Stimulated activated naive B cell treated with anti-CD40 and anti-IgM and Interleukin-4, amounts not matched to agents 10 μg/mL and 1 μg/mL and 100 μg/mL, for 72 hours (primary cell): ENCODE data around the gene CCDC63.

Experiments used
- ATAC-seq, 2 donors: fragments of 150-1000 bp; cut with Tn5 transposase; replicated peaks; 2 replicates each; pipeline ENCODE4 v1.10.0; 2021; ENCODE audit warnings: moderate library complexity in 1 of 2
- DNase-seq: peaks from one replicate; pipeline ENCODE4 v3.0.0; 2021
- H3K27ac Mint-ChIP-seq: one replicate; pipeline ENCODE4 v1.8.0; 2022; ENCODE audit warnings: mild to moderate bottlenecking, mixed read lengths
- H3K27me3 Mint-ChIP-seq, 2 donors: one replicate each; pipeline ENCODE4 v1.8.0; 2022; ENCODE audit warnings: mixed read lengths in 2 of 2
- H3K36me3 Mint-ChIP-seq, 2 donors: one replicate each; pipeline ENCODE4 v1.8.0; 2022; ENCODE audit warnings: mixed read lengths in 2 of 2, mild to moderate bottlenecking in 1 of 2
- H3K4me1 Mint-ChIP-seq, 2 donors: one replicate each; pipeline ENCODE4 v1.8.0; 2022; ENCODE audit warnings: mixed read lengths in 2 of 2, mild to moderate bottlenecking in 1 of 2
- H3K4me3 Mint-ChIP-seq, 2 donors: one replicate each; pipeline ENCODE4 v1.8.0; 2022; ENCODE audit warnings: mild to moderate bottlenecking in 2 of 2, mixed read lengths in 2 of 2, moderate library complexity in 1 of 2
- H3K9me3 Mint-ChIP-seq, 2 donors: one replicate each; pipeline ENCODE4 v1.8.0; 2022; ENCODE audit warnings: mixed read lengths in 2 of 2, mild to moderate bottlenecking in 1 of 2

The CCDC63 gene

GRCh38 chr12:110846615-110847566 is at the start of gene CCDC63:
Gene CCDC63, plus strand, starts transcription at chr12:110846987. Its CDS starts 5,968 bp downstream, at chr12:110852955.
- no peaks in the 10 kb centered on the region for H3K36me3 Mint-ChIP-seq
- peaks cover 12 to 28% of the 10 kb centered on the region in 2 donors for H3K27me3 Mint-ChIP-seq
- peak; percentile 11 for DNase-seq
- peaks cover 11 to 24% of the 10 kb centered on the region in 2 donors for H3K4me1 Mint-ChIP-seq
- ATAC-seq: peak; percentile 86 to 87
- peaks cover 0 to 2% of the 10 kb centered on the region in 2 donors for H3K9me3 Mint-ChIP-seq
- H3K27ac Mint-ChIP-seq: peak within 1 kb of the TSS; percentile 76
- H3K4me3 Mint-ChIP-seq: peak within 1 kb of the TSS; percentile 82 to 88

- Mint-ChIP-seq H3K27me3 (peaks cover 6 to 9% of the 10 kb centered on the region in 2 donors), H3K4me1 (no peaks in the 10 kb centered on the region), H3K9me3 (peaks cover 15 to 17% of the 10 kb centered on the region in 2 donors), H3K4me3 (no peak overlapping the region), H3K36me3 (peaks cover 0 to under 1% of the 10 kb centered on the region in 2 donors), H3K27ac (no peak overlapping the region)
- ATAC-seq (no peak), DNase-seq (no peak)
Measured at GRCh38 chr12:110798461-110798860, 48.3 kb upstream of the CCDC63 start.

GRCh38 chr12:110802489-110802888 is 44.3 kb upstream of the CCDC63 start:
- ATAC-seq (no peak), DNase-seq (no peak)
- Mint-ChIP-seq H3K4me1 (no peaks in the 10 kb centered on the region), H3K4me3 (no peak overlapping the region), H3K9me3 (peaks cover 24 to 27% of the 10 kb centered on the region in 2 donors), H3K27me3 (peaks cover 0 to 4% of the 10 kb centered on the region in 2 donors), H3K36me3 (peaks cover 0 to 7% of the 10 kb centered on the region in 2 donors), H3K27ac (no peak overlapping the region)

- no peak overlapping the region for H3K27ac Mint-ChIP-seq
- peaks cover 17 to 22% of the 10 kb centered on the region in 2 donors for H3K9me3 Mint-ChIP-seq
Measured at GRCh38 chr12:110804406-110804805, 42.4 kb upstream of the CCDC63 start.

GRCh38 chr12:110807640-110808039 is 39.1 kb upstream of the CCDC63 start:
- ATAC-seq (no peak), DNase-seq (no peak)
- Mint-ChIP-seq H3K4me3 (no peak overlapping the region), H3K4me1 (peaks cover 0 to 12% of the 10 kb centered on the region in 2 donors), H3K9me3 (peaks cover 10 to 13% of the 10 kb centered on the region in 2 donors), H3K36me3 (peaks cover 0 to 7% of the 10 kb centered on the region in 2 donors), H3K27me3 (peaks cover 4 to 9% of the 10 kb centered on the region in 2 donors), H3K27ac (no peak overlapping the region)

More at GRCh38 chr12:110804406-110804805, 42.4 kb upstream of the CCDC63 start:
- peaks cover 0 to 4% of the 10 kb centered on the region in 2 donors for H3K27me3 Mint-ChIP-seq
- ATAC-seq (no peak), DNase-seq (no peak)
- H3K36me3 Mint-ChIP-seq: peaks cover 0 to 7% of the 10 kb centered on the region in 2 donors
- no peak overlapping the region for H3K4me3 Mint-ChIP-seq
- no peaks in the 10 kb centered on the region for H3K4me1 Mint-ChIP-seq

GRCh38 chr12:110809149-110809548 is 37.6 kb upstream of the CCDC63 start:
- ATAC-seq (no peak), DNase-seq (no peak)
- Mint-ChIP-seq H3K36me3 (peaks cover 0 to 3% of the 10 kb centered on the region in 2 donors), H3K4me1 (peaks cover 2 to 12% of the 10 kb centered on the region in 2 donors), H3K27ac (no peak overlapping the region), H3K27me3 (peaks cover 11 to 15% of the 10 kb centered on the region in 2 donors), H3K4me3 (no peak overlapping the region), H3K9me3 (peaks cover 5% of the 10 kb centered on the region in 2 donors)

GRCh38 chr12:110811972-110812371 is 34.8 kb upstream of the CCDC63 start:
- no peak overlapping the region for H3K27ac Mint-ChIP-seq
- peaks cover 2 to 12% of the 10 kb centered on the region in 2 donors for H3K4me1 Mint-ChIP-seq
- no peaks in the 10 kb centered on the region for H3K9me3 Mint-ChIP-seq
- no peaks in the 10 kb centered on the region for H3K36me3 Mint-ChIP-seq
- no peak overlapping the region for H3K4me3 Mint-ChIP-seq
- H3K27me3 Mint-ChIP-seq: peaks cover 11 to 15% of the 10 kb centered on the region in 2 donors
- ATAC-seq: no peak
- DNase-seq: no peak

GRCh38 chr12:110813285-110813684 is 33.5 kb upstream of the CCDC63 start:
- Mint-ChIP-seq H3K27ac (peak overlapping the region; percentile 56), H3K4me1 (peaks cover 2 to 12% of the 10 kb centered on the region in 2 donors), H3K4me3 (no peak overlapping the region), H3K27me3 (peaks cover 11 to 15% of the 10 kb centered on the region in 2 donors), H3K9me3 (no peaks in the 10 kb centered on the region), H3K36me3 (no peaks in the 10 kb centered on the region)
- ATAC-seq (no peak), DNase-seq (no peak)

GRCh38 chr12:110813756-110814155 is 33.0 kb upstream of the CCDC63 start:
- H3K27ac Mint-ChIP-seq: no peak overlapping the region
- no peak for ATAC-seq
- peaks cover 11 to 15% of the 10 kb centered on the region in 2 donors for H3K27me3 Mint-ChIP-seq

GRCh38 chr12:110816248-110816647 is 30.5 kb upstream of the CCDC63 start:
- DNase-seq: no peak
- ATAC-seq: no peak
- H3K27ac Mint-ChIP-seq: peak overlapping the region; percentile 28
- H3K27me3 Mint-ChIP-seq: peaks cover 11 to 13% of the 10 kb centered on the region in 2 donors
- H3K9me3 Mint-ChIP-seq: peaks cover 2 to 4% of the 10 kb centered on the region in 2 donors
- no peak overlapping the region for H3K4me3 Mint-ChIP-seq
- peaks cover 3 to 4% of the 10 kb centered on the region in 2 donors for H3K4me1 Mint-ChIP-seq
- no peaks in the 10 kb centered on the region for H3K36me3 Mint-ChIP-seq

More at GRCh38 chr12:110813756-110814155, 33.0 kb upstream of the CCDC63 start:
- H3K36me3 Mint-ChIP-seq: no peaks in the 10 kb centered on the region
- H3K4me3 Mint-ChIP-seq: no peak overlapping the region
- no peaks in the 10 kb centered on the region for H3K9me3 Mint-ChIP-seq
- H3K4me1 Mint-ChIP-seq: peaks cover 2 to 12% of the 10 kb centered on the region in 2 donors
- no peak for DNase-seq

- Mint-ChIP-seq H3K4me3 (no peak overlapping the region), H3K27ac (no peak overlapping the region), H3K4me1 (peaks cover 0 to 3% of the 10 kb centered on the region in 2 donors), H3K9me3 (peaks cover 2 to 4% of the 10 kb centered on the region in 2 donors), H3K27me3 (peaks cover 7 to 11% of the 10 kb centered on the region in 2 donors), H3K36me3 (no peaks in the 10 kb centered on the region)
- no peak for DNase-seq
- no peak for ATAC-seq
Measured at GRCh38 chr12:110816779-110817178, 30.0 kb upstream of the CCDC63 start.

- H3K27me3 Mint-ChIP-seq: peaks cover 1 to 4% of the 10 kb centered on the region in 2 donors
- H3K4me1 Mint-ChIP-seq: peaks cover 0 to 5% of the 10 kb centered on the region in 2 donors
- no peak overlapping the region for H3K27ac Mint-ChIP-seq
- no peak for ATAC-seq
- peaks cover 2 to 4% of the 10 kb centered on the region in 2 donors for H3K9me3 Mint-ChIP-seq
- no peak overlapping the region for H3K4me3 Mint-ChIP-seq
- H3K36me3 Mint-ChIP-seq: no peaks in the 10 kb centered on the region
- DNase-seq: no peak
Measured at GRCh38 chr12:110818511-110818910, 28.3 kb upstream of the CCDC63 start.

- no peak overlapping the region for H3K27ac Mint-ChIP-seq
- no peak for ATAC-seq
- H3K4me3 Mint-ChIP-seq: no peak overlapping the region
- H3K9me3 Mint-ChIP-seq: peaks cover 2 to 4% of the 10 kb centered on the region in 2 donors
- no peaks in the 10 kb centered on the region for H3K27me3 Mint-ChIP-seq
- DNase-seq: no peak
- peaks cover 0 to 5% of the 10 kb centered on the region in 2 donors for H3K4me1 Mint-ChIP-seq
- no peaks in the 10 kb centered on the region for H3K36me3 Mint-ChIP-seq
Measured at GRCh38 chr12:110819150-110819549, 27.6 kb upstream of the CCDC63 start.

- H3K36me3 Mint-ChIP-seq: no peaks in the 10 kb centered on the region
- H3K27ac Mint-ChIP-seq: no peak overlapping the region
- ATAC-seq: no peak
- H3K4me1 Mint-ChIP-seq: peaks cover 0 to 5% of the 10 kb centered on the region in 2 donors
- no peak for DNase-seq
- H3K9me3 Mint-ChIP-seq: peaks cover 2 to 4% of the 10 kb centered on the region in 2 donors
- no peaks in the 10 kb centered on the region for H3K27me3 Mint-ChIP-seq
- no peak overlapping the region for H3K4me3 Mint-ChIP-seq
Measured at GRCh38 chr12:110819646-110820045, 27.1 kb upstream of the CCDC63 start.
